ENCODE data around the gene CADM4.

DNA sequence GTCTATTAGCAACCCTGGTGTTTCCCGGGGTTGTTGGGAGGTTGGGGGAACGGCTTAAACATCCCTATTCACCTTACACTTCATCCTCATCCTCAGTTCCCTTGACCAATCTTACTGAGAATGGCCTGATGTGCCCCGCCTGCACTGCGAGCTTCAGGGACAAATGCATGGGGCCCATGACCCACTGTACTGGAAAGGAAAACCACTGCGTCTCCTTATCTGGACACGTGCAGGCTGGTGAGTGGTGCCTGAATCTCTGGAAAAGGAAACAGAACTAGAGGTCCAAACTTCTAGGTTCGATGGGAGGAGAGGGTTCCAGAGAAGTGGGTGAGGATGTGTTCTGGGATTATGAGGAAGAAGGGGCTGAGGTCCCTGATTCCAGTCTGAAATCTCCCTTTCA lies 58.2 kb downstream of the CADM4 start:
- TF ChIP-seq GATA2 (IDR thresholded peaks at IDR 0.05; ENCODE audit: low read depth, low read length) (no peak), GATA3 (IDR thresholded peaks at IDR 0.05; ENCODE audit: low read depth, low read length) (no peak)

Data from SH-SY5Y (cell line).